PC-9 (cell line): ENCODE measurements around the gene KCTD16. TPM values are rescaled to one million over a fixed set of nuclear protein-coding genes. Genes with fewer than 3 reads are reported as not detected.

Experiments
- BruUV-seq: library from RNA; stranded (reverse); fragments of 400-500 nt; replicated peaks from 2 replicates; lab custom pipeline; 2021; lab: Mats Ljungman, UMichigan
- CTCF ChIA-PET: fragments of 300-600 bp; sonication (Branson Sonifier 250); formaldehyde crosslinking; loops from one replicate; lab custom pipeline; 2022; ENCODE audit warnings: antibody characterized with exemption; lab: Charles Lee
- POLR2A ChIA-PET: fragments of 300-600 bp; sonication (Branson Sonifier 250); formaldehyde crosslinking; loops from one replicate; lab custom pipeline; 2022; ENCODE audit warnings: antibody characterized with exemption; ENCODE audit not compliant: unreplicated experiment; lab: Charles Lee
- DNase-seq, 2 experiments: peaks; one replicate each; pipeline versions ENCODE4 v3.0.0 to v3.0.0-alpha.2; 2015 to 2022; ENCODE audit warnings: mixed read lengths in 1 of 2
- H2AFZ ChIP-seq: fragments of 200-600 bp; sonication (generic); 2 replicates; pipeline ENCODE4 v1.8.1; 2017; ENCODE audit warnings: antibody characterized with exemption
- H3F3A ChIP-seq: fragments of 200-600 bp; sonication (generic); 2 replicates; pipeline ENCODE4 v1.8.1; 2017; ENCODE audit warnings: antibody characterized with exemption, mild to moderate bottlenecking, low read depth; ENCODE audit not compliant: insufficient read depth
- H3K27ac ChIP-seq: fragments of 200-600 bp; sonication (generic); 2 replicates; pipeline ENCODE4 v1.6.1; 2016; ENCODE audit warnings: mixed run types
- H3K27me3 ChIP-seq: fragments of 200-600 bp; sonication (generic); 2 replicates; pipeline ENCODE4 v1.6.1; 2016; ENCODE audit warnings: low read depth, mixed run types; ENCODE audit not compliant: insufficient read depth
- H3K36me3 ChIP-seq: fragments of 200-600 bp; sonication (generic); 2 replicates; pipeline ENCODE4 v1.6.1; 2016; ENCODE audit warnings: low read depth, mixed run types
- H3K4me1 ChIP-seq: fragments of 200-600 bp; sonication (generic); replicated peaks from 2 replicates; pipeline ENCODE4 v1.6.1; 2016; ENCODE audit warnings: mixed run types; ENCODE audit not compliant: insufficient read depth
- H3K4me2 ChIP-seq: fragments of 200-600 bp; sonication (generic); 2 replicates; pipeline ENCODE4 v1.6.1; 2017; ENCODE audit warnings: mixed run types
- H3K4me3 ChIP-seq: fragments of 200-600 bp; sonication (generic); 2 replicates; pipeline ENCODE4 v1.6.1; 2016; ENCODE audit warnings: mixed run types
- H3K79me2 ChIP-seq: fragments of 200-600 bp; sonication (generic); 2 replicates; pipeline ENCODE4 v1.6.1; 2017; ENCODE audit warnings: low read depth, mixed run types
- H3K9me2 ChIP-seq: fragments of 200-600 bp; sonication (generic); 2 replicates; pipeline ENCODE4 v1.8.1; 2017; ENCODE audit warnings: mild to moderate bottlenecking; ENCODE audit not compliant: insufficient read depth
- H3K9me3 ChIP-seq: fragments of 200-600 bp; sonication (generic); 2 replicates; pipeline ENCODE4 v1.8.1; 2016; ENCODE audit warnings: low read depth; ENCODE audit not compliant: insufficient read depth
- H4K20me1 ChIP-seq: fragments of 200-600 bp; sonication (generic); 2 replicates; pipeline ENCODE4 v1.8.1; 2017; ENCODE audit not compliant: insufficient read depth
- CTCF ChIP-seq: fragments of 200-600 bp; sonication (generic); conservative IDR thresholded peaks from 2 replicates; pipeline ENCODE4 v1.6.1; 2017; ENCODE audit warnings: mixed run types, antibody characterized with exemption, mild to moderate bottlenecking, moderate library complexity
- EZH2 ChIP-seq: fragments of 200-600 bp; sonication (generic); IDR thresholded peaks from 2 replicates; pipeline ENCODE4 v1.8.0; 2017; ENCODE audit warnings: antibody characterized with exemption, low read depth
- intact Hi-C: fragments of 100-400 bp; cut with micrococcal nuclease; formaldehyde crosslinking; loops from one replicate; pipeline ENCODE4 v1.10.0; 2022; ENCODE audit not compliant: unreplicated experiment
- total RNA-seq: library from RNA; stranded (reverse); gene quantifications from 2 replicates; pipeline ENCODE4 v1.2.3, GENCODE V29; 2021

KCTD16 gene
- total RNA-seq, 1 experiment from 2014 or later, result 0.33 TPM

GRCh38 chr5:144210655-144211054, 40.0 kb downstream of the KCTD16 start:
- Histone ChIP-seq H3K79me2 (no peaks in the 10 kb centered on the region), H3K4me2 (no peak overlapping the region), H3K9me2 (no peaks in the 10 kb centered on the region), H3F3A (no peaks in the 10 kb centered on the region), H2AFZ (no peak overlapping the region), H3K27ac (no peak overlapping the region), H3K27me3 (peaks cover 85% of the 10 kb centered on the region), H3K4me3 (no peak overlapping the region), H4K20me1 (no peaks in the 10 kb centered on the region), H3K9me3 (no peaks in the 10 kb centered on the region), H3K36me3 (no peaks in the 10 kb centered on the region), H3K4me1 (no peaks in the 10 kb centered on the region)
- no peak for DNase-seq
- ChIA-PET CTCF (no interaction called here), POLR2A (no interaction called here)
- intact Hi-C loops, result no loop called here
- TF ChIP-seq CTCF, result no peak
- no peak for TF ChIP-seq EZH2
- BruUV-seq, result no TSS peak

GRCh38 chr5:144219869-144220268, 49.2 kb downstream of the KCTD16 start:
- Histone ChIP-seq H3K27ac (no peak overlapping the region), H3K27me3 (peaks cover 18% of the 10 kb centered on the region), H4K20me1 (no peaks in the 10 kb centered on the region), H3K4me3 (no peak overlapping the region), H3F3A (no peaks in the 10 kb centered on the region), H3K36me3 (no peaks in the 10 kb centered on the region), H3K4me1 (no peaks in the 10 kb centered on the region), H3K9me2 (no peaks in the 10 kb centered on the region), H3K9me3 (no peaks in the 10 kb centered on the region), H2AFZ (no peak overlapping the region), H3K4me2 (no peak overlapping the region), H3K79me2 (no peaks in the 10 kb centered on the region)
- BruUV-seq, result no TSS peak
- TF ChIP-seq EZH2, result no peak
- TF ChIP-seq CTCF, result no peak
- CTCF ChIA-PET, result no interaction called here
- intact Hi-C loops, result no loop called here
- DNase-seq, result no peak
- POLR2A ChIA-PET, result no interaction called here

GRCh38 chr5:144227363-144227999, 56.8 kb downstream of the KCTD16 start:
- no peaks in the 10 kb centered on the region for H3K36me3 ChIP-seq
- no TSS peak for BruUV-seq
- H3K27ac ChIP-seq, result no peak overlapping the region
- H3K4me3 ChIP-seq, result no peak overlapping the region
- no peaks in the 10 kb centered on the region for H3K79me2 ChIP-seq
- H3K9me3 ChIP-seq, result no peaks in the 10 kb centered on the region
- no peak for TF ChIP-seq CTCF
- TF ChIP-seq EZH2, result no peak
- ChIA-PET POLR2A (no interaction called here), CTCF (no interaction called here)
- no peak overlapping the region for H3K4me2 ChIP-seq
- peaks cover 26% of the 10 kb centered on the region for H3K27me3 ChIP-seq
- no peaks in the 10 kb centered on the region for H3F3A ChIP-seq
- intact Hi-C loops, result no loop called here
- no peak overlapping the region for H2AFZ ChIP-seq
- DNase-seq, result no peak
- H3K4me1 ChIP-seq, result no peaks in the 10 kb centered on the region
- H3K9me2 ChIP-seq, result no peaks in the 10 kb centered on the region
- H4K20me1 ChIP-seq, result no peaks in the 10 kb centered on the region
